NCI-H2227 treated with DMSO at 0.1 percent for 48 hours (cell line): ENCODE data around the gene CLEC4M.

ENCODE experiments used
- DNase-seq: peaks from one replicate; lab custom pipeline; 2025; lab: John Stamatoyannopoulos, UW

The CLEC4M gene

GRCh38 chr19:7762719-7763293 is at the start of gene CLEC4M:
Gene CLEC4M (plus strand): TSS chr19:7763243. CDS start chr19:7763267, 24 bp downstream.
- DNase-seq = no peak

- DNase-seq = no peak
Measured at GRCh38 chr19:7715671-7716070, 47.4 kb upstream of the CLEC4M start.

- no peak for DNase-seq
Measured at GRCh38 chr19:7716762-7717161, 46.3 kb upstream of the CLEC4M start.

GRCh38 chr19:7718668-7719067 is 44.4 kb upstream of the CLEC4M start:
- no peak for DNase-seq

- peak; percentile 26 for DNase-seq
Measured at GRCh38 chr19:7720351-7720750, 42.7 kb upstream of the CLEC4M start.

- DNase-seq = peak; percentile 16
Measured at GRCh38 chr19:7722231-7722651, 40.8 kb upstream of the CLEC4M start.

- DNase-seq = no peak
Measured at GRCh38 chr19:7725791-7726190, 37.3 kb upstream of the CLEC4M start.

- DNase-seq = no peak
Measured at GRCh38 chr19:7729211-7729610, 33.8 kb upstream of the CLEC4M start.

GRCh38 chr19:7729831-7730285 is 33.2 kb upstream of the CLEC4M start:
- no peak for DNase-seq

GRCh38 chr19:7730286-7731217 is 32.5 kb upstream of the CLEC4M start:
- DNase-seq = no peak

GRCh38 chr19:7731218-7731595 is 31.8 kb upstream of the CLEC4M start:
- DNase-seq = no peak

- DNase-seq = no peak
Measured at GRCh38 chr19:7731615-7732014, 31.4 kb upstream of the CLEC4M start.

- DNase-seq = no peak
Measured at GRCh38 chr19:7732045-7732444, 31.0 kb upstream of the CLEC4M start, which contains the start of gene CLEC4G. Gene CLEC4G (minus strand): TSS chr19:7732110. CDS start chr19:7732102, 8 bp downstream.

GRCh38 chr19:7733376-7733775 is 29.7 kb upstream of the CLEC4M start:
- DNase-seq = no peak

GRCh38 chr19:7734220-7735203 is 28.5 kb upstream of the CLEC4M start:
- DNase-seq = no peak

- no peak for DNase-seq
Measured at GRCh38 chr19:7736148-7736547, 26.9 kb upstream of the CLEC4M start.

- no peak for DNase-seq
Measured at GRCh38 chr19:7737215-7737614, 25.8 kb upstream of the CLEC4M start.

- DNase-seq = no peak
Measured at GRCh38 chr19:7738023-7738422, 25.0 kb upstream of the CLEC4M start.

- DNase-seq = no peak
Measured at GRCh38 chr19:7739211-7739755, 23.8 kb upstream of the CLEC4M start.

- DNase-seq = no peak
Measured at GRCh38 chr19:7739801-7740681, 23.0 kb upstream of the CLEC4M start.

- no peak for DNase-seq
Measured at GRCh38 chr19:7740682-7741054, 22.4 kb upstream of the CLEC4M start.
